ENCODE data around the gene FGGY.

DNA sequence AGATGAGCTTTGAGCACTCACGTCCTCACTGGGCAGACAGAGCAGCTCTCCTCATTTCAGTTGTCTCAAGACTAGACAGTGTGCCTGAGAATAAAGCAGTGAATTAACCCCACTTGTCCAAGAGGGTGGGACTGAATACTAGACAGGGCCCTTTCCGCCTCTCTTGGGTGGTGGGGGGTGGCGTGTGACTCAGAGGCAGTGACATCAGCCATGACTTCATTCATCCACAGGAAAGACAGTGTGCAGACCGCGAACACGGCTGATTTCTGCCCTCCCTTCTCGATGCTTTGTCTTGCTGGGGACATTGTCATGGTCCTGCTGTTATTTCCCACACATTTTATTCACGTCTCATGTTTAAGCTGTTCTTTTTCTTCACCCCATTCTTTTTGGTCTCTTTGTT lies 64.9 kb downstream of the FGGY start:
- TF ChIP-seq POLR2A (IDR thresholded peaks at IDR 0.05; ENCODE audit: low read length) (no peak), GATA1 (IDR thresholded peaks at IDR 0.05; ENCODE audit: low read depth, low read length) (no peak)
